ENCODE results near the gene CEL. TPM values are rescaled to one million over a fixed set of nuclear protein-coding genes. Genes with fewer than 3 reads are reported as not detected.
"Not testable (repeated sequence)": the region's sequence is repeated elsewhere in the genome, so short reads cannot be mapped to it uniquely, and the experiment has no call there.

CEL gene
- total RNA-seq, 2 experiments from 2014 or later = 2.9 to 3.0 TPM

DNA sequence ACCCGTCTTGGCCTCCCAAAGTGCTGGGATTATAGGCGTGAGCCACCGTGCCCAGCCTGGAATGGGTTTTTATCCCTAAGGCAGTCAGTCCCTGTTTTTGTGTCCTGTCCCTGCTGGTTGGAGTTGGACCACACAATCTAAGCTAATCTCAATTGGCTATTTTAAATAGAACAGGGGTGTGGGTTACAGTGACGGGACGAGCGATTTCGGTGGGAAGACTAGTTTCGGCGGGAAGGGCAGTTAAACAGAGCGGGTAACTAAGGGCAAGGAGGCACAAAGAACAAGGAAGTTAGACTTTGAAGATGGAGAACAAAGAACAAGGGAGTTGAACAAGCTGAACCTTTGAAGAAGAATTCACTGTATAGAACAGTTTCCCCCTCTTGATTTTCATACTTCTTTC lies 29.6 kb upstream of the CEL start:
- TF ChIP-seq, protein P1, sequence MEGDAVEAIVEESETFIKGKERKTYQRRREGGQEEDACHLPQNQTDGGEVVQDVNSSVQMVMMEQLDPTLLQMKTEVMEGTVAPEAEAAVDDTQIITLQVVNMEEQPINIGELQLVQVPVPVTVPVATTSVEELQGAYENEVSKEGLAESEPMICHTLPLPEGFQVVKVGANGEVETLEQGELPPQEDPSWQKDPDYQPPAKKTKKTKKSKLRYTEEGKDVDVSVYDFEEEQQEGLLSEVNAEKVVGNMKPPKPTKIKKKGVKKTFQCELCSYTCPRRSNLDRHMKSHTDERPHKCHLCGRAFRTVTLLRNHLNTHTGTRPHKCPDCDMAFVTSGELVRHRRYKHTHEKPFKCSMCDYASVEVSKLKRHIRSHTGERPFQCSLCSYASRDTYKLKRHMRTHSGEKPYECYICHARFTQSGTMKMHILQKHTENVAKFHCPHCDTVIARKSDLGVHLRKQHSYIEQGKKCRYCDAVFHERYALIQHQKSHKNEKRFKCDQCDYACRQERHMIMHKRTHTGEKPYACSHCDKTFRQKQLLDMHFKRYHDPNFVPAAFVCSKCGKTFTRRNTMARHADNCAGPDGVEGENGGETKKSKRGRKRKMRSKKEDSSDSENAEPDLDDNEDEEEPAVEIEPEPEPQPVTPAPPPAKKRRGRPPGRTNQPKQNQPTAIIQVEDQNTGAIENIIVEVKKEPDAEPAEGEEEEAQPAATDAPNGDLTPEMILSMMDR (IDR thresholded peaks at IDR 0.05) = no peak
- no peak for DNase-seq
- Mint-ChIP-seq H3K9me3 (peaks cover 4% of the 10 kb centered on the region), H3K4me3 (peak overlapping the region; percentile 87), H3K36me3 (ENCODE audit: low read depth) (peaks cover 23% of the 10 kb centered on the region), H3K27ac (peak overlapping the region; percentile 26), H3K4me1 (ENCODE audit: low read depth) (peaks cover 43% of the 10 kb centered on the region), H3K27me3 (no peaks in the 10 kb centered on the region)
- intact Hi-C loops (cut with micrococcal nuclease) = no loop called here
- ATAC-seq = no peak
- ChIA-PET POLR2A (interaction anchor here (1.2 to 2.4 kb wide), 6 partner anchors 9 to 117 kb away, joined by 4 to 13 read pairs (median 6); partner anchors contain the start of gene TSC1), CTCF (interaction anchor here (0.7 to 3.2 kb wide), 7 partner anchors 8 to 207 kb away, joined by 3 to 41 read pairs (median 6); no protein-coding TSS in a partner anchor)

DNA sequence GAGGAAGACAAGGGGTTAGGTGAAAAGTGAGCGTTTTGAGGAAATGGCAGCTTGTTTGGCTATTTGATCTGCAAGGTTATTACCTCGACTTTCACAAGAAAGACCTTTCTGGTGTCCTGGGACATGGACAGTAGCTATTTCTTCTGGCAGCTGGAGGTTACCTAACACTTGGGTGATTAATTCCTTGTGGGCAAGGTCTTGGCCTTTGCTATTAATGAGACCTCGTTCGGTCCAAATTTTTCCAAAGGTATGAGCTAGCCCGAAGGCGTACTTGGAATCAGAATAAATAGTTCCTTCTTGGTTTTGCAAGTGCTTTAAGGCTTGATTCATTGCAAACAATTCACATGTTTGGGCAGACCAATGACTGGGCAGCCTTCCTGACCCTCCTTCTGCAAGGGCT lies 26.1 kb upstream of the CEL start:
- Mint-ChIP-seq H3K4me3 (no peak overlapping the region), H3K36me3 (ENCODE audit: low read depth) (peaks cover 24% of the 10 kb centered on the region), H3K9me3 (peaks cover 4% of the 10 kb centered on the region), H3K4me1 (ENCODE audit: low read depth) (peaks cover 40% of the 10 kb centered on the region), H3K27ac (no peak overlapping the region), H3K27me3 (no peaks in the 10 kb centered on the region)
- intact Hi-C loops (cut with micrococcal nuclease) = no loop called here
- DNase-seq = no peak
- TF ChIP-seq, protein P1 (IDR thresholded peaks at IDR 0.05) = no peak
- no peak for ATAC-seq
- CTCF ChIA-PET = interaction anchor here (0.8 to 1.9 kb wide), 6 partner anchors 9 to 112 kb away, joined by 3 to 14 read pairs (median 4); no protein-coding TSS in a partner anchor
- POLR2A ChIA-PET = interaction anchor here (0.9 kb wide), 1 partner anchor 84 kb away, joined by 3 read pairs; no protein-coding TSS in a partner anchor

DNA sequence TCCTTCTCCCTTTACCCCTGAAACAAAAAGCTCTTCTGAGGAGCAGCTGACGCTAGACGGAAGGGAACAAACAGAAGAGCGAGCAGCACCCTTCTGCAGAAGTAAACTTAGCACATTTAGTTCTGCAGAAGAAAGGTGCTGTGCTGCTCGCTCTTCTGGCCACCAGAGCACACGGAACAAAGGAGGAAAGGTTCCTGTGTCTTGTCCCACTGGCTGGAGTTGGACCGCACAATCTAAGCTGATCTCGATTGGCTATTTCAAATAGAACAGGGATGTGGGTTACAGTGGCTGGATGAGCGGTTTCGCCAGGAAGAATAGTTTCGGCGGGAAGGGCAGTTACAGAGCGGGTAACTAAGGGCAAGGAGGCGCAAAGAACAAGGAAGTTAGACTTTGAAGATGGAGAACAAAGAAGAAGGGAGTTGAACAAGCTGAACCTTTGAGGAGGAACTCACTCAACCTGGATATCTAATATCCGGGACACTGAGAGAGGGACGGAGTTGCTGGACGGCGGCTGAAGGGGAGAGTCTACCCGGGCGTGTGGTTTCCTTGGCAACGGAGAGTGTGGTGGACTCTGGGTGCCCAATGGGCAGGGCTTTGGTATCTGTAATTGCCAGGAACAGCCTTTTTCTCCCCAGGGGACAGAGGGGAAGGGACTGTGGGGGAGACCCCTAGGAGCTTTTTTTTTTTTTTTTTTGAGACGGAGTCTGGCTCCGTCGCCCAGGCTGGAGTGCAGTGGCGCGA lies 23.8 kb upstream of the CEL start:
- H3K27ac Mint-ChIP-seq = no peak overlapping the region
- ATAC-seq (no peak), DNase-seq (no peak)
- TF ChIP-seq, protein P1 (IDR thresholded peaks at IDR 0.05) = no peak
- H3K9me3 Mint-ChIP-seq = no peaks in the 10 kb centered on the region
- H3K4me3 Mint-ChIP-seq = no peak overlapping the region
- CTCF ChIA-PET = interaction anchor here (0.7 to 1.6 kb wide), 3 partner anchors 16 to 148 kb away, joined by 3 to 5 read pairs (median 4); no protein-coding TSS in a partner anchor
- no peaks in the 10 kb centered on the region for H3K27me3 Mint-ChIP-seq
- intact Hi-C loops (cut with micrococcal nuclease) = no loop called here
- POLR2A ChIA-PET = no interaction called here
- peaks cover 23% of the 10 kb centered on the region for H3K4me1 Mint-ChIP-seq (ENCODE audit: low read depth)
- peaks cover 7% of the 10 kb centered on the region for H3K36me3 Mint-ChIP-seq (ENCODE audit: low read depth)

DNA sequence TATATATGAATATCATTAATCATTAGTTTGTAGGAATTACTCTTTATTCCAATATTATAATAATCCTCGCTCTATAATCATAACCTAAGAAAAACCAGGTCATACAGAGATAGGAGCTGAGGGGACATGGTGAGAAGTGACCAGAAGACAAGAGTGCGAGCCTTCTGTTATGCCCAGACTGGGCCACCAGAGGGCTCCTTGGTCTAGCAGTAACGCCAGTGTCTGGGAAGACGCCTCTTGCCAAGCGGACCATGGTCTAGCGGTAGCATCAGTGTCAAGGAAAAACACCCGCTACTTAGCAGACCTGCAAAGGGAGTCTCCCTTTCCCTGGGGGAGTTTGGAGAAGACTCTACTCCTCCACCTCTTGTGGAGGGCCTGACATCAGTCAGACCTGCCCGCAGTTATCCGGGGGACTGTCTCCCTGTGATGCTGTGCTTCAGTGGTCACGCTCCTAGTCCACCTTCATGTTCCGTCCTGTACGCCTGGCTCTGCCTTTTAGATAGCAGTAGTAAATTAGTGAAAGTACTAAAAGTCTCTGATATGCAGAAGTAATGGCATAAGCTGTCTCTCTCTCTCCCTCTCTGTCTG lies 20.8 kb upstream of the CEL start:
- TF ChIP-seq, protein P1 (IDR thresholded peaks at IDR 0.05) = peak; percentile 72
- intact Hi-C loops (cut with micrococcal nuclease) = loop anchor here (2.0 kb wide), 1 partner anchor 104 kb away; no protein-coding TSS in a partner anchor
- POLR2A ChIA-PET = interaction anchor here (1.1 kb wide), 1 partner anchor 10 kb away, joined by 6 read pairs; the partner anchor contains the start of gene GTF3C5
- peak; percentile 71 for DNase-seq
- not testable (repeated sequence) for H3K4me3 Mint-ChIP-seq, H3K27ac Mint-ChIP-seq, H3K27me3 Mint-ChIP-seq, ATAC-seq, H3K9me3 Mint-ChIP-seq
- H3K36me3 Mint-ChIP-seq (ENCODE audit: low read depth) = peaks cover 21% of the 10 kb centered on the region
- H3K4me1 Mint-ChIP-seq (ENCODE audit: low read depth) = peaks cover 17% of the 10 kb centered on the region
- CTCF ChIA-PET = interaction anchor here (0.9 to 2.8 kb wide), 15 partner anchors 8 to 136 kb away, joined by 3 to 14 read pairs (median 4); no protein-coding TSS in a partner anchor

Data from activated CD8-positive, alpha-beta T cell treated with anti-CD3 and anti-CD28 coated beads for 36 hours (primary cell).